ENCODE measurements around the gene ATP7B. TPM values are rescaled to one million over a fixed set of nuclear protein-coding genes. Genes with fewer than 3 reads are reported as not detected.

ATP7B gene
- total and polyA plus RNA-seq, 2 of the 4 experiments (the other 2 are of a cell fraction) = 2.7 to 2.9 TPM

GRCh38 chr13:51967482-51968446 lies 43.5 kb downstream of the ATP7B start:
- Histone ChIP-seq H3K23ac (ENCODE audit: low read depth, low read length) (no peak overlapping the region; the same call in 1 of the 2 replicates), H2BK5ac (ENCODE audit: low read depth, low read length, poor library complexity, severe bottlenecking) (no peak overlapping the region), H3K14ac (replicated peaks; ENCODE audit: low read depth, low read length) (no peak overlapping the region), H3K36me3 (ENCODE audit: control insufficient read depth, insufficient read depth, low read length) (no peaks in the 10 kb centered on the region), H3K9ac (ENCODE audit: low read depth, low read length) (no peak overlapping the region), H2AFZ (replicated peaks; ENCODE audit: low read length, poor library complexity) (no peak overlapping the region), H4K8ac (ENCODE audit: low read depth in 2 of 2, low read length in 2 of 2) (no peak overlapping the region), H3K9me1 (ENCODE audit: insufficient read depth, low read length) (no peaks in the 10 kb centered on the region), H3K4me3 (ENCODE audit: insufficient read depth, low read depth, low read length) (no peak overlapping the region), H3K4ac (ENCODE audit: low read depth, low read length) (no peak overlapping the region), H3K18ac (ENCODE audit: low read depth, low read length) (no peak overlapping the region), H2BK20ac (ENCODE audit: low read depth, low read length) (no peak overlapping the region), H2BK15ac (ENCODE audit: low read depth, low read length) (no peak overlapping the region), H2AK5ac (ENCODE audit: low read depth, low read length) (no peak overlapping the region), H4K20me1 (ENCODE audit: insufficient read depth, low read length) (no peaks in the 10 kb centered on the region), H3K56ac (ENCODE audit: extremely low read depth, insufficient read depth, low read length) (no peak overlapping the region), H4K5ac (ENCODE audit: low read depth, low read length) (no peak overlapping the region), H2AK9ac (replicated peaks; ENCODE audit: low read depth, low read length, poor library complexity) (no peak overlapping the region), H3K4me1 (ENCODE audit: control insufficient read depth, insufficient read depth, low read length) (no peaks in the 10 kb centered on the region), H3K79me1 (ENCODE audit: low read depth in 1 of 2, low read length in 2 of 2) (no peaks in the 10 kb centered on the region), H3K27ac (ENCODE audit: insufficient read depth, low read length) (no peak overlapping the region), H2BK120ac (ENCODE audit: low read depth, low read length) (no peak overlapping the region), H4K91ac (ENCODE audit: insufficient read depth, low read depth, low read length) (no peak overlapping the region), H3K27me3 (ENCODE audit: control insufficient read depth, insufficient read depth, low read length) (no peaks in the 10 kb centered on the region), H3K9me3 (ENCODE audit: control insufficient read depth, insufficient read depth, low read length) (no peaks in the 10 kb centered on the region), H3K4me2 (ENCODE audit: low read depth, low read length) (no peak overlapping the region)
- ATAC-seq (ENCODE audit: low read depth) (no peak), DNase-seq (no peak)
- ChIA-PET POLR2A (ENCODE audit: unreplicated experiment) (no interaction called here), CTCF (no interaction called here)
- BruUV-seq (replicated peaks) = no TSS peak
- intact Hi-C loops (cut with micrococcal nuclease) (no loop called here), in situ Hi-C loops (cut with MboI; ENCODE audit: low sequenced_read_pairs) (no loop called here), dilution Hi-C loops (cut with HindIII; ENCODE audit: low sequenced_read_pairs, unreplicated experiment) (no loop called here)
- WGBS, 2 experiments (ENCODE audit: extremely low coverage in 2 of 2, insufficient read length in 1 of 2) = 60% methylated on average over 2 of the region's 8 CpGs; no CpG with 5 or more reads in 1 of the 2 experiments
- TF ChIP-seq CEBPB (IDR thresholded peaks at IDR 0.05; ENCODE audit: low read depth, low read length) = no peak

Data from IMR-90 (cell line).